NCI-H187 treated with DMSO at 0.1 percent for 48 hours (cell line): ENCODE measurements around the gene DLGAP1.

ENCODE experiments used
- DNase-seq: peaks from one replicate; lab custom pipeline; 2025; lab: John Stamatoyannopoulos, UW

Gene DLGAP1

GRCh38 chr18:3864669-3865298 lies 590.3 kb downstream of the DLGAP1 start:
- no peak for DNase-seq

GRCh38 chr18:3863593-3863992 lies 591.5 kb downstream of the DLGAP1 start:
- no peak for DNase-seq

GRCh38 chr18:3863006-3863405 lies 592.1 kb downstream of the DLGAP1 start:
- DNase-seq = no peak

- DNase-seq = no peak
Observed at GRCh38 chr18:3861495-3861894, 593.6 kb downstream of the DLGAP1 start.

- no peak for DNase-seq
Observed at GRCh38 chr18:3857544-3857943, 597.6 kb downstream of the DLGAP1 start.

GRCh38 chr18:3855966-3856365 lies 599.1 kb downstream of the DLGAP1 start:
- DNase-seq = no peak

GRCh38 chr18:3852321-3852720 lies 602.8 kb downstream of the DLGAP1 start:
- DNase-seq = no peak

- DNase-seq = no peak
Observed at GRCh38 chr18:3851159-3851558, 603.9 kb downstream of the DLGAP1 start.

GRCh38 chr18:3848316-3848715 lies 606.8 kb downstream of the DLGAP1 start:
- no peak for DNase-seq

- no peak for DNase-seq
Observed at GRCh38 chr18:3845161-3845560, 609.9 kb downstream of the DLGAP1 start.

GRCh38 chr18:3842844-3843243 lies 612.3 kb downstream of the DLGAP1 start:
- DNase-seq = no peak

- DNase-seq = no peak
Observed at GRCh38 chr18:3840766-3841165, 614.3 kb downstream of the DLGAP1 start.

- no peak for DNase-seq
Observed at GRCh38 chr18:3839581-3839981, 615.5 kb downstream of the DLGAP1 start.

GRCh38 chr18:3836483-3837335 lies 618.4 kb downstream of the DLGAP1 start:
- DNase-seq = no peak

- peak; percentile 47 for DNase-seq
Observed at GRCh38 chr18:3832025-3832638, 623.0 kb downstream of the DLGAP1 start.

- no peak for DNase-seq
Observed at GRCh38 chr18:3830604-3831003, 624.5 kb downstream of the DLGAP1 start.

- no peak for DNase-seq
Observed at GRCh38 chr18:3827236-3827845, 627.8 kb downstream of the DLGAP1 start.

GRCh38 chr18:3826021-3826420 lies 629.1 kb downstream of the DLGAP1 start:
- DNase-seq = no peak

- DNase-seq = no peak
Observed at GRCh38 chr18:3824101-3824500, 631.0 kb downstream of the DLGAP1 start.

GRCh38 chr18:3823073-3823472 lies 632.0 kb downstream of the DLGAP1 start:
- no peak for DNase-seq

GRCh38 chr18:3821524-3821923 lies 633.6 kb downstream of the DLGAP1 start:
- no peak for DNase-seq

GRCh38 chr18:3819961-3820360 lies 635.1 kb downstream of the DLGAP1 start:
- DNase-seq = no peak
